Measurements from ENCODE around the gene PRICKLE2. TPM values are rescaled to one million over a fixed set of nuclear protein-coding genes. Genes with fewer than 3 reads are reported as not detected.

The PRICKLE2 gene
- total and polyA plus RNA-seq, 2 donors (not counting 3 experiments of a cell fraction or from before 2014, with no cell fraction given): 3.0 to 7.1 TPM

- Histone ChIP-seq H3K9me1 (replicated peaks; ENCODE audit: control insufficient read depth, extremely low read depth, insufficient read depth, low read length) (no peaks in the 10 kb centered on the region), H3K9me3 (replicated peaks; ENCODE audit: control insufficient read depth, insufficient read depth, low read length) (no peaks in the 10 kb centered on the region), H3K27ac (ENCODE audit: insufficient read depth, low read depth, low read length) (no peak overlapping the region), H3K4me1 (ENCODE audit: control insufficient read depth, extremely low read depth, insufficient read depth, low read length) (no peaks in the 10 kb centered on the region), H3K4me2 (ENCODE audit: insufficient read depth, low read length) (no peak overlapping the region), H3K79me2 (ENCODE audit: control insufficient read depth, insufficient read depth, low read length) (no peaks in the 10 kb centered on the region), H4K20me1 (replicated peaks; ENCODE audit: control insufficient read depth, extremely low read depth, insufficient read depth, low read length) (no peaks in the 10 kb centered on the region), H3K27me3 (ENCODE audit: control insufficient read depth in 2 of 2, insufficient read depth in 2 of 2, low read length in 2 of 2) (no peaks in the 10 kb centered on the region), H3K4me3 (replicated peaks in 1 of 3; ENCODE audit: insufficient read depth in 1 of 3, low read depth in 1 of 3, low read length in 3 of 3) (no peak overlapping the region), H3K9ac (replicated peaks; ENCODE audit: extremely low read depth, insufficient read depth, low read length) (no peak overlapping the region), H2AFZ (ENCODE audit: low read depth, low read length) (no peak overlapping the region), H3K36me3 (ENCODE audit: control insufficient read depth in 2 of 2, extremely low read depth in 1 of 2, insufficient read depth in 2 of 2, low read length in 2 of 2) (peaks cover 0 to 6% of the 10 kb centered on the region in 2 experiments)
- FAIRE-seq (no peak), DNase-seq (ENCODE audit: low read depth, low spot score) (no peak)
- no TSS peak for BruUV-seq (replicated peaks)
- dilution Hi-C loops (cut with MboI; ENCODE audit: extremely low pct_ligation_motif_present, low sequenced_read_pairs): no loop called here
- intact Hi-C loops (cut with micrococcal nuclease): no loop called here
- CTCF ChIA-PET: interaction anchor here (1.1 kb wide), 1 partner anchor 186 kb away, joined by 3 read pairs; no protein-coding TSS in a partner anchor
- POLR2A ChIA-PET: no interaction called here
- no peak for TF ChIP-seq MAX (IDR thresholded peaks at IDR 0.05; ENCODE audit: insufficient read depth, insufficient read length)
- TF ChIP-seq MYC (IDR thresholded peaks at IDR 0.05; ENCODE audit: low read depth, low read length): no peak
- no peak for TF ChIP-seq FOS (IDR thresholded peaks at IDR 0.05; ENCODE audit: borderline replicate concordance, insufficient read depth, low read length)
- no peak for TF ChIP-seq JUN (IDR thresholded peaks at IDR 0.05; ENCODE audit: borderline replicate concordance, insufficient read depth, insufficient read length, low read depth)
- no peak for TF ChIP-seq GATA2 (IDR thresholded peaks at IDR 0.05; ENCODE audit: insufficient read depth, insufficient read length, low read depth, low read length)
- no peak for TF ChIP-seq POLR2AphosphoS5 (IDR thresholded peaks at IDR 0.05; ENCODE audit: insufficient read depth, low read depth, low read length)
- no peak for TF ChIP-seq EZH2 (IDR thresholded peaks at IDR 0.05; ENCODE audit: borderline replicate concordance, low read depth, low read length, severe bottlenecking)
- TF ChIP-seq CTCF (IDR thresholded peaks at IDR 0.05; ENCODE audit: extremely low read depth in 1 of 2, insufficient read depth in 1 of 2, low read depth in 1 of 2, low read length in 2 of 2): no peak
These were observed 83.8 kb downstream of the PRICKLE2 start for GRCh38 chr3:64141476-64141875.
